ENCODE results near the gene RAD51D.

DNA sequence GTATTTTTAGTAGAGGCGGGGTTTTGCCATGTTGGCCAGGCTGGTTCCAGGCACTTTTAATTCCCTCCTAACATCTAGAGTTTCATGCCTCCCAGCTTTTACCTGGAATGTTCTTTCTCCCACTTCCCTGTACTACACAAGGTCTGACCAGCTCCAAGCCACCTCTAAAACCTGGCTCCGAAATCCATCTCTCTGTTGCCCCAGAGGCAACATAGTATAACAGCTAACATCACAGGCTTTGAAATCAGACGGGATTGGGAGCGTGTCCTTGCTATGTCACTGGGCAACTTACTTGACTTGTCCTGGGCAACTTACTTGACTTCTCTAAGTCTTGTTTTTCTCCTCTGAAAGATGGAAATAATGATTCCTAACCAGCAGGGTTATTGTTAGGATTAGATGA, 43.1 kb upstream of the RAD51D start:
- TF ChIP-seq, protein P1, sequence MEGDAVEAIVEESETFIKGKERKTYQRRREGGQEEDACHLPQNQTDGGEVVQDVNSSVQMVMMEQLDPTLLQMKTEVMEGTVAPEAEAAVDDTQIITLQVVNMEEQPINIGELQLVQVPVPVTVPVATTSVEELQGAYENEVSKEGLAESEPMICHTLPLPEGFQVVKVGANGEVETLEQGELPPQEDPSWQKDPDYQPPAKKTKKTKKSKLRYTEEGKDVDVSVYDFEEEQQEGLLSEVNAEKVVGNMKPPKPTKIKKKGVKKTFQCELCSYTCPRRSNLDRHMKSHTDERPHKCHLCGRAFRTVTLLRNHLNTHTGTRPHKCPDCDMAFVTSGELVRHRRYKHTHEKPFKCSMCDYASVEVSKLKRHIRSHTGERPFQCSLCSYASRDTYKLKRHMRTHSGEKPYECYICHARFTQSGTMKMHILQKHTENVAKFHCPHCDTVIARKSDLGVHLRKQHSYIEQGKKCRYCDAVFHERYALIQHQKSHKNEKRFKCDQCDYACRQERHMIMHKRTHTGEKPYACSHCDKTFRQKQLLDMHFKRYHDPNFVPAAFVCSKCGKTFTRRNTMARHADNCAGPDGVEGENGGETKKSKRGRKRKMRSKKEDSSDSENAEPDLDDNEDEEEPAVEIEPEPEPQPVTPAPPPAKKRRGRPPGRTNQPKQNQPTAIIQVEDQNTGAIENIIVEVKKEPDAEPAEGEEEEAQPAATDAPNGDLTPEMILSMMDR (IDR thresholded peaks at IDR 0.05), result no peak
- no peak for TF ChIP-seq POLR2A (IDR thresholded peaks at IDR 0.05)
